ENCODE results near the gene ARMC10.
"Not testable (repeated sequence)": the region's sequence is repeated elsewhere in the genome, so short reads cannot be mapped to it uniquely, and the experiment has no call there.

The ARMC10 gene

DNA sequence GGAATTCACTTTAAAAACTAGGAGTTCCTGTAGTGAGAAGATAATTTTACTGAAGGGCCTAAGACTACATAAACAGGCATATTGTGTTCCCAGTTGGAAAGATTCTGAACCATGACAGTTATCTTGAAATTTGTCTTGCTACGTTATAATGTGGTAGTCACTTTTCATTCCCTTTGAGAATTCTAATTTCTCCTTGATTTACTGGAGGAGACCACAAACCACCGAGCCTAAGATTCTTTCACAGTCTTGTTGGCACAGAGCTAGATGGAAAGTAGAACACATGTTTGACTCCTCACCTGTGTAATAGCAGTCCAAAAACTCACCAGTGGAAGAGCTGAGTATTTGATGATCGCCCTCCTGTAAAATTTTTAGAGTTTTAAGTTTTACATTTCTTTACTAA lies 4.9 kb downstream of the ARMC10 start:
- no peak for DNase-seq

GRCh38 chr7:103080923-103081322 lies 6.0 kb downstream of the ARMC10 start:
- no peak for DNase-seq

GRCh38 chr7:103082497-103082896 lies 7.6 kb downstream of the ARMC10 start:
- no peak for DNase-seq

DNA sequence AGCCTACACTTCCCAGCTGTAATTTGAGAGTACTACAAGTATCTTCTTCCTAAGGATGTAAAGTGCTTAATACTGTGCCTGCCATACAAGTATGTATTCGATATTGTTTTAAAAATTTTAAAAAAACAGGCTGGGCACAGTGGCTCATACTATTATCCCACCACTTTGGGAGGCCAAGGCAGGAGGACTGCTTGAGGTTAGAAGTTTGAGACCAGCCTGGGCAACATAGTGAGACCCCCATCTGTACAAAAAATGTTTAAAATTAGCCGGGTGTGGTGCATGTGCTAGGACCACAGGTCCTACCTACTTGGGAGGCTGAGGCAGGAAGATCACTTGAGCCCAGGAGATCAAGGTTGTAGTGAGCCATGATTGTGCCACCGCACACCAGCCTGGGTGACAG lies 8.3 kb downstream of the ARMC10 start:
- no peak for DNase-seq

GRCh38 chr7:103092321-103092720 lies 17.4 kb downstream of the ARMC10 start:
- not testable (repeated sequence) for DNase-seq

DNA sequence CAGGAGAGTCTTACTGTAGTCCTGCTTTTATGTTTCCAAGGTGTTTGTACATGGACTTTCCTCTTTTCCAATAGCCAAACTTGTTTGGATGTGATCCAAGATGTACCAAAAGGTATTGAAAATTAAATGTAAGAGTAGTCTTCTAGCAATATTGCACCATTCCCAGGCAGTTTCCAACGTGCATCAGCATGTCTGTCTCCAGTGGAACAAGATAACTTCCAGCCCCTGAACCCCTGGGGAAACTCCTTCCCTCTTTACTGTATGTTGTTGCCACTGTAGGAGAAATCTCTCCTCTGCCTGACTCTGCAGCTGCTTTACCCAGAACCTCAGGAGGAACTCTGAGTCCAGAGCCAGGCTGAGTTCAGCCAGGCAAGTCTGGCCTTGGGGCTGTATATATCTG lies 18.5 kb downstream of the ARMC10 start:
- no peak for DNase-seq

DNA sequence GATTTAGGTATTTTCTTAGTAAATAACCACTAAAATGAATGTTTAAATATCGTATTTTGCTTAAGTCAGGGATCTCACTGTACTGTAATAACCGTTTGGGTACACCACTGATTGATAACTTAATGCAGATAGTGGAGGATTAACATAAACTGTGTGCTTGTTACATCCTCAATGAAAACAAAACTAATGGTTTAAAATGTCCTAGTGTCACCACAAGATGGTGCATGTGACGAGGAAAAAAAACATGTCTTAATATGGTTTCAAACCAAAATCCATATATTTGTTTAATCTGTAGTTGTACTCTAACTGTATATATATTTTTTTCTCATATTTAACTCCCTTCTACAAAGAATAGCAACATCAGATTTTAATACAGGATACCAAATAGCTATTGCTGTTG lies 19.2 kb downstream of the ARMC10 start:
- no peak for DNase-seq

GRCh38 chr7:103095558-103095957 lies 20.6 kb downstream of the ARMC10 start:
- DNase-seq: not testable (repeated sequence)

DNA sequence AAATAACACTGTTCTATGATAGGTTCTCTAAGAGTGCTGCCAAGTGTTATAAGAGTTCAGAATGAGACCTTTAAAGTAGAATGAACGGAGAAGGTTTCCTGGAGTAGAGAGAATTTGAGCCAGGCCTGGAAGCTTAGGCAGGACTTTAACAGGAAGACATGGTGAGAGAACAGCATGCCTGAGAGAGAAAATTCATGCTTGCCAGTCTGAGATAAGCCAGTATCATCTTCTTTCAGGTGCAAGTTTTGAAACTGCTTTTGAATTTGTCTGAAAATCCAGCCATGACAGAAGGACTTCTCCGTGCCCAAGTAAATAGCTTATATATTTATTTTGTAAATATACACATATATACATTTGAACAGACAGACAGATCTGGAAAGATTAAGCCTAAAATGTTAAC lies 22.1 kb downstream of the ARMC10 start:
- DNase-seq: no peak

DNA sequence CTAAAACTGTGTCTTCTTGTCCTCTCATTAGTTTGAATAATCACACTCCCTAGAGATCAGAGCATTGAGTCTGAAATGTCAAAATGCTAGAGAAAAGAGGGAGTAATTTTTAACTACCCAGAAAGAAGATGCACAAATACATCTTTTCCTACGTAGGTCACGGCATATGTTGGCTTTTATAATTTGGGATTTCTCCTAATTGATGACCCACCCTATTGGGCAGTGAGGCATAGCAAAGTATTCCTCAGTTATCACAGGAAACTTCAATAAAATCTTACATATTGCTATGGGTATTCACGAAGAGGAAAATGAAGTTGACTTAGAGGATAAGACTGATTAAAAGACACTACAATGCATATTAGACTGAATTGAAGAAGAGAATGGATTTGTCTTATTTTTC lies 25.4 kb downstream of the ARMC10 start:
- DNase-seq: no peak

- DNase-seq: no peak
Measured at GRCh38 chr7:103101543-103101942, 26.6 kb downstream of the ARMC10 start.

GRCh38 chr7:103106005-103106702 lies 31.2 kb downstream of the ARMC10 start:
- DNase-seq: no peak

- DNase-seq: not testable (repeated sequence)
Measured at GRCh38 chr7:103106703-103107070, 31.7 kb downstream of the ARMC10 start.

GRCh38 chr7:103113164-103113563 lies 38.2 kb downstream of the ARMC10 start:
- DNase-seq: no peak

- no peak for DNase-seq
Measured at GRCh38 chr7:103114576-103115008, 39.7 kb downstream of the ARMC10 start.

DNA sequence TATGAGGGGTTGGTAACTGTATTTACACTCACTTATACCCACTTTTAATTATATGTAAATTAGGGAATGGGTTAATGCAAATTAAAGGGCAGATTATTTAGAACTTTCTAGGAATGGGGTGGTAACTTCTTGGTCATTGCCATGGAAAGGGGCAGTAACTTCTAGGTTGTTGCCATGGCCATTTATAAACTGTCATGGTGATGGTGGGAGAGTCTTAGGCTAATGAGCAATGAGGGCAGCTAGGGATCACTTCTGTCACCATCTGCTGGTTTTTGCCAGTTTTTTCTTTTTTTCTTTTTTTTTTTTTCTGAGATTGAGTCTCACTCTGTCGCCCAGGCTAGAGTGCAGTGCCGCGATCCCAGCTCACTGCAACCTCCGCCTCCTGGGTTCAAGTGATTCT lies 40.8 kb downstream of the ARMC10 start:
- no peak for DNase-seq

- DNase-seq: no peak
Measured at GRCh38 chr7:103116511-103116910, 41.6 kb downstream of the ARMC10 start.

GRCh38 chr7:103116991-103117390 lies 42.1 kb downstream of the ARMC10 start:
- no peak for DNase-seq

- no peak for DNase-seq
Measured at GRCh38 chr7:103117465-103117864, 42.5 kb downstream of the ARMC10 start.

GRCh38 chr7:103119791-103120291 lies 44.9 kb downstream of the ARMC10 start:
- no peak for DNase-seq

GRCh38 chr7:103120362-103120761 lies 45.4 kb downstream of the ARMC10 start:
- DNase-seq: no peak

DNA sequence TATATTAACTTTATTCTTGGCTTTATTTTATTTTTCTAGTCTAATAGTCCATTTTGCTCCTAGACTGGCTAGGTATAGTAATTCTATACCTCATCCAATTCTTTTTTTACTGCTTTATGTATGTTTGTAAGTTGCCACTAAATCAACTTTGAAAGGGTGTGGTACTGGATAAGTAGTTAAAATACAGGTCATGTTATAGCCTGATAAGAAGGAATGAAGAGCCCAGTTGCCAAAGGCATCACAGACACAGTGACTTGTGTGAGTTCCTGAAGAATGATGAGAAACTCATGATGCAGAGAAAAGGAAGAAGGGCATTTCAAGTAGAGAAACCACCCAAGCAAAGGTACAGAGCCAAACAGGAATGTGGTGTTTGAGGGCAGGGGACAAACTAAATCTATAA lies 46.7 kb downstream of the ARMC10 start:
- no peak for DNase-seq

GRCh38 chr7:103123529-103123928 lies 48.6 kb downstream of the ARMC10 start:
- no peak for DNase-seq

GRCh38 chr7:103124429-103124979 lies 49.6 kb downstream of the ARMC10 start:
- DNase-seq: no peak

DNA sequence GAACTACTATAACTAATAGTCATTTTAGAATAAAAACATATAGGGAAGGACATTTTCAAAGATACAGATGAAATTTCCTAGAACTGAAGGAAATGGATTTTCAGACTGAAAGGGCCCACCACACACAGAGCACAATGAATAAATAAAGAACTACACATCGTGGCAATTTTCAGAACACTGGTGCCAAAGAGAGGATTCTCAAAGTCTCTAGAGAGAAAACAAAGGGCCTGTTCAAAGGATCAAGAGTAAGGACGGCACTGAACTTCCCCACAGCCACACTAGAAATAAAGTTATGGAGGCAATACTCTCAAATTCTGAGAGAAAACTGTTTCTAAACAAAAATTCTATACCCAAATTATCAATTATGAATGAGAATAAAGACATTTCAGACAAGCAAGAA lies 52.1 kb downstream of the ARMC10 start:
- no peak for DNase-seq
